Activated T-cell treated with anti-CD3 and anti-CD28 coated beads for 48 hours (primary cell): ENCODE data around the gene ABHD1.
"Not testable (repeated sequence)": the region's sequence is repeated elsewhere in the genome, so short reads cannot be mapped to it uniquely, and the experiment has no call there.

Experiments
- DNase-seq: peaks from one replicate; pipeline ENCODE4 v3.0.0-alpha.2; 2020; ENCODE audit warnings: low read depth

Gene ABHD1

DNA sequence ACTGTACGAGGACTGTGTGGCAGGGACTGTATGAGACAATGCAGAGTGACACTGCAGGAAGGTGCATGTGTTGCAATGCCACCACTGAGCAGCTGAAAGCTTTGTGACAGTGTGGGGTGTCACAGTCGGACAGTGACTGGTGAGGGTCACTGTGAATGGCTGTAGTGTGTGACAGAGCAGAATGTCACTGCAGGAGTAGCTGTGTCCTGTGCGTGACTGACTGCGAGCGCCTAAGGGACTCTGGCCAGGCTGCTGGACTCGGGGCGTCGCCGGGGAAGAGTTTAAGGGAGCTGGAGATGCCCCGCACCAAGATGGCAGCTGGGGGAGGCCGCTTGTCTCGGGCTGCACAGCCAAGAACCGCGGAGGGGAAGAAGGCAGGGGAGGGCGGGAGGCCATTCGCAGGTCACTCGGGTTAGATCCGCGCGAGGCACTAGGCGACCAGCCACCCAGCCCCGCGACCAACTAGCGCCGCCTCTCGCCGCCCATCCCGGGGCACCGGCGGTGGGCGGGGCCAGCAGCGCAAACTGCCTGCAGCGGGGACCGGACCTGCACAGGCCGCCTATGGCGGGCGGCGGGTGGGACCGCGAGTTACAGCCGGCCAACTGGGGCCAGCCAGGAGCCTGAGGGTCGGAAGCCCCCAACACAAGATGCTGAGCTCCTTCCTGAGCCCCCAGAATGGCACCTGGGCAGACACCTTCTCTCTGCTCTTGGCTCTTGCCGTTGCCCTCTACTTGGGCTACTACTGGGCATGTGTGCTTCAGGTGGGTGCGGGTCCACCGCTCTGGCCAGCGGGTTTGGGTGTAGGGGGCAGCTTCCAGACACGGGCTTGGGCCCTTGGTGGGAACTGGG lies at the start of gene ABHD1:
Gene ABHD1 (plus strand): TSS at position 514 of the 849 bp plus-strand sequence. CDS start 134 bp downstream, at position 648.
- DNase-seq, result peak; percentile 45

DNA sequence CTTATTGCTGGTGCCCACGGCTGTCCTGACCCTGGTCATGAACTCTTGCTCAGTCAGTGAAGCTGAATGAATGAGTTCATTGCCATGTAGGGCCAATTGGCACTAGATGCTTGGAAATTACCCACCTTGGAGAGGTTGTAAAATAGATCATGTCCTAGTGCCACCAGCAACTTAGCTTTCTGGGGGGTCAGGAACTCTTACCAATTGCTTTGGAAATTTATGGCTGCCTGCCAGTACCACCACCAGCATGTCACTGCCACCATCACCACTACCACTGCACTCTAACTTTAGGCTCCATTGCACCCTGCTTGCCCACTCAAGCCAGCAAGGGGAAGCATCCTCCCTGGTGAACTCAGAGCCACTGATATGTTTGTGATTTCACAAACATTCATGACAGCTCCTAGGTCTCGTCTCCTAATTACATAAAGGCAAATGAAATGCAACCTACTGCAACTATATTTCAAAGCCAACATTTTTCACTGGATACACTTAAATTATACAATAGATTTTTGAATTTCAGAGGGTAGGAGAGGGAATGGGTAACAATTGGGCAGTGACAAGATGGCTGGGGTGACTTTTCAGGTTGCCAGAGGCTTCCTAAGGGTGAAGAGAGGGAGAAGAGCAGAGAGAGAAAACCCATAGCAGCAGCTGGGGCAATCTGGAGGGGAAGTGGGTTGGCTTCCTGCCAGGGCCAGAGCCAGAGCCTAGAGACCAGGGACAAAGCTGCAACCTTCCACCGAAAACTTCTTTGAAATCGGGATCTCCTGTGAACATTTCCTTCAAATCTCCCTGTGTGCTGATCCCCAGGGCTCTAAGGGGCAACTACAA lies 48.7 kb upstream of the ABHD1 start:
- DNase-seq, result no peak

DNA sequence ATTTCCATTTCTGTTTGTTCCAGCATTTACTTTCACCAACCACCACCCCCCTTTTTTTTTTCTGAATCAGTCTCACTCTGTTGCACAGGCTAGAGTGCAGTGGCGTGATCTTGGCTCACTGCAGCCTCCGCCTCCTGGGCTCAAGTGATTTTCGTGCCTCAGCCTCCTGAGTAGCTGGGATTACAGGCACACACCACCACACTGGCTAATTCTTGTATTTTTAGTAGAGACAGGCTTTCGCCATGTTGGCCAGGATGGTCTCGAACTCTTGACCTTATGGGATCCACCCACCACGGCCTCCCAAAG lies 48.1 kb upstream of the ABHD1 start:
- not testable (repeated sequence) for DNase-seq

DNA sequence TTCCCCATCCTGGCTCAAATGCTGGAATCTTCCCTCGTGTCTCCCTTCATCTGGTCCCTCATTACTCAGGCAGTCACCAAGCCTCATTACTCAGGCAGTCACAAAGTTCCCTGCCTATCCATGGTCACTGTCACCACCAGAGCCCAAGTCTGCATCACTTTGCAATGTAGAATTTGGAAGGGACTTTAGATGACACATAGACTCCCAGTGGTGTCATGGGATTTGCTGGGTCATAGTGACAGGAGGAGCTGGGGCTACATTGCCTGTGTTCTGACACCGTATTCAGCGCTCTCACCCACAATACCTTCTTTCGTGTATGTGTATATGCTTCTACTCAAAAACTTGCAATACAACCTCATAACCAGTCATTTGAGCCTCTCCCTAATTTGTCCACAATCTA lies 47.3 kb upstream of the ABHD1 start:
- no peak for DNase-seq

DNA sequence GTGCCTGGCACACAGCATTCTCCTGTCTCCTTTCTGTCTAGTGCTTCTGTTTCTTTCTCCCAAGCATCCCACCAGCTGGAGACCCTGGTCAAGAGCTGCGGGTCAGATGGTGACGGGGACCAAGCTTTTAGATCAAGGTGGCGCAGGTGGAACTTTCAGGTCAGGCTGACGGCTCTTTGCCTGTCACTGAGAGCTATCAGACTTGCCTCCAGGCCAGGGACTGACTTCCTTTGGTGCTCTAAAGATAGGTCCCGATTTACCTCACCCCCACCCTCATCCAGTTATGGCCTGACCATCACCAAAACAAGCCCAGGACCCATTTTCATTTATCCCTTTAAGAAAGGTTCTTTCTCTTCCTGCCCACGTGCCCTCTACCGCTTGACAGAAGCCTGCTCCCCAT lies 46.4 kb upstream of the ABHD1 start:
- DNase-seq, result no peak

DNA sequence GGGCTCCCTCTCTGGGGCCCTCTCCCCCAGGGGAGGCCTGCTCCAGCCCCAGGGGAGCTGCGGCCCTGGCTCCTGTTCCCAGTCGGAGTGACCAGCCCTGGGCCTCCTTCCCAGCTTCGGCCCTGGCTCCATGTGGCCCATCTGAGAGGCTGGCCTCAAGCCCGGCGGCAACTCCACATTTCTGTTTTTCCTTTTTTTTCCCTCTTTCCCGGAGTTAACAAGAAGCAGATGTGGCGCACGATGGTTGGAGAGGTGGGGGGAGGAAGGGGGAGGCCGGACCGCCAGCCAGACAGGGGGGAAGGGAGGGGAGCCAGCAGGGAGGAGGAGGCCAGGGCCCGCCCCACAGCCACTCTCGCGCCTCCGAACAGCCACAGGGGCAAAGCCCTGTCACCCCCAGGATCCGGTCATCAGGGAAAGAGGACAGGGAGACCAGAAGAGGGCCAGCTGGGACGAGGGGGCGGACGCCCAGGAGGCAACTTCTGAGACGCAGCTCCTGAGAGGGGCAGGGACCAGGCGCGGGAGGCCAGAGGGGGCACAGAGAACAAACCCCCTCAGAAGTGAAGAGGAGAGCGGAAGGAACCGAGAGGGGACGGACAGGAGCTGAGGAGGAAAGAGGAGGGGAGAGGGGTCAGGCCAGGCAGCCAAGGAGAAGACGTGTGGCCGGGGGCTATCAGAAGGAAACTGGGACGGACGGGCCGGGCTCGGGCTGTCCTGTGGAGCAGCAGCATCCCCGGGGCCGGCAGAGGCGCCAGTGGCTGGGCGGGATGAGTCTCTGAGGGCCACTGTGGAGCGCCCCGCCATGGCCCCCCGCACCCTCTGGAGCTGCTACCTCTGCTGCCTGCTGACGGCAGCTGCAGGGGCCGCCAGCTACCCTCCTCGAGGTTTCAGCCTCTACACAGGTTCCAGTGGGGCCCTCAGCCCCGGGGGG lies 45.1 kb upstream of the ABHD1 start, which contains the start of gene EMILIN1:
Gene EMILIN1 (plus strand): TSS at position 349 of the 928 bp plus-strand sequence. CDS start 451 bp downstream, at position 800.
- no peak for DNase-seq

DNA sequence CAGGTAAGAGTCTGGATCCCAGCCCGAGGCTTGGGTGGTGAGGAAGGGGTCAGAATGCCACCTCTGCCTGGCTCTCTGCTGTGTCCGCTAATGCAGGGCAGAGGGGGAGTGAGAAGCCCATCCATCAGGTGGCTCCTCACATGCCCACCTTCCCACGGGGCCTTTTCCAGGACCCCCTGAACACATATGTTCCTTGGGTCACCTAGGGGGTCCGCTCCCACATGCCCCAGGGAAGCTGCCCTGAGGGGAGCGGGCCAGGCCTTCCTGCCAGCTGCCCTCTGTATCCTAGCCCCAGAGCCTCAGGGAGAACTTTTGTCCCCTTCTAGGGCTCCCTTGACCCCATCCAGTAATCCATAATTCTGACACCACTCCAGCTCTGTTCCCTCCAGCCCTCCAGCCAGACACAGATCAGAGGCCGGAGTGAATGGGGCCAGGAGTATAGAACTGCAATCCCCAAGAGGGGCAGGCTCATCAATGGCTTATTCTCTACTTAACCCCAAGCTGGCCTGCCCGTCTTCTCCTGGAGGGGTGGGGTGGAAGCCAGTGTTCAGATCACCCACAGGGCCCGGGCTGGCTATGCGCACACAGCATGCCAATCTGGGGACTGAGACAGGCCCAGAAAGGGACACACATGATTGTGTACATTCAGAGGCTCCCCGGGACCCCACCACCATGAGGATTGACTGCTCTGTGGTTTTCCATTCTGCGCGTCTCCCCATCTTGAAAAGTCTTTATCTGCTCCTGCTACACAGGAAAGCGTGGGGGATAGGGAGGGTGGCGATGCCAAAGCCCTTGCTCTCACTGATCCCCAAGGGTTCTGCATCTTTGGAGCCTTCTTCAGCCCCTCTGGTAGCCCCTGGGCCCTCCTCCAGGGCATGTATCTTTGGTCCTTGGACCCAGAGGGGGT lies 44.1 kb upstream of the ABHD1 start:
- no peak for DNase-seq

DNA sequence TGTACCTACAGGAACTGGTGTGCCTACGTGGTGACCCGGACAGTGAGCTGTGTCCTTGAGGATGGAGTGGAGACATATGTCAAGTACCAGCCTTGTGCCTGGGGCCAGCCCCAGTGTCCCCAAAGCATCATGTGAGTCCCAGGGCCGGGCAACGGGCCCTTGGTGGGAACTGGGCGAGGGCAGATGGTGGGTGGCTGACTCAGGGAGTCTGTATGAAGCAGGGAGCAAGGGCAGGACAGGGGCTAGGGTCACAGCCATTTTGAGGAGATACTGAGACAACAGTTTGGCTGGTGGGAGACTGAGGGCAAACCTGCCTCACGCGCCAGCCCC lies 43.5 kb upstream of the ABHD1 start:
- DNase-seq, result no peak

DNA sequence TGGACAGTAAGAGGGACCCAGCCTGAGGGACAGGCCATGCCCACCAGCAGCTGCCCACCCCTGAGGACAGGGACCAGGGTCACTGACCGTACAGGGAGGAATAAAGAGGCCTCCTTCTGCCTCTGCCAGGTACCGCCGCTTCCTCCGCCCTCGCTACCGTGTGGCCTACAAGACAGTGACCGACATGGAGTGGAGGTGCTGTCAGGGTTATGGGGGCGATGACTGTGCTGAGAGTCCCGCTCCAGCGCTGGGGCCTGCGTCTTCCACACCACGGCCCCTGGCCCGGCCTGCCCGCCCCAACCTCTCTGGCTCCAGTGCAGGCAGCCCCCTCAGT lies 43.0 kb upstream of the ABHD1 start:
- no peak for DNase-seq

DNA sequence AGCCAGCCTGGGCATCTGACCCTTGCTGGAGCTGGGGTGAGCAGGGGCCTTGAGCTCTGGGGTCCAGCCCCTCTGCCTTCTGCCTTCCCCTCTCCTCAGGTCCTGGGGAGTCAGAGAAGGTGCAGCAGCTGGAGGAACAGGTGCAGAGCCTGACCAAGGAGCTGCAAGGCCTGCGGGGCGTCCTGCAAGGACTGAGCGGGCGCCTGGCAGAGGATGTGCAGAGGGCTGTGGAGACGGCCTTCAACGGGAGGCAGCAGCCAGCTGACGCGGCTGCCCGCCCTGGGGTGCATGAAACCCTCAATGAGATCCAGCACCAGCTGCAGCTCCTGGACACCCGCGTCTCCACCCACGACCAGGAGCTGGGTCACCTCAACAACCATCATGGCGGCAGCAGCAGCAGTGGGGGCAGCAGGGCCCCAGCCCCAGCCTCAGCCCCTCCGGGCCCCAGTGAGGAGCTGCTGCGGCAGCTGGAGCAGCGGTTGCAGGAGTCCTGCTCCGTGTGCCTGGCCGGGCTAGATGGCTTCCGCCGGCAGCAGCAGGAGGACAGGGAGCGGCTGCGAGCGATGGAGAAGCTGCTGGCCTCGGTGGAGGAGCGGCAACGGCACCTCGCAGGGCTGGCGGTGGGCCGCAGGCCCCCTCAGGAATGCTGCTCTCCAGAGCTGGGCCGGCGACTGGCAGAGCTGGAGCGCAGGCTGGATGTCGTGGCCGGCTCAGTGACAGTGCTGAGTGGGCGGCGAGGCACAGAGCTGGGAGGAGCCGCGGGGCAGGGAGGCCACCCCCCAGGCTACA lies 41.4 kb upstream of the ABHD1 start:
- no peak for DNase-seq

DNA sequence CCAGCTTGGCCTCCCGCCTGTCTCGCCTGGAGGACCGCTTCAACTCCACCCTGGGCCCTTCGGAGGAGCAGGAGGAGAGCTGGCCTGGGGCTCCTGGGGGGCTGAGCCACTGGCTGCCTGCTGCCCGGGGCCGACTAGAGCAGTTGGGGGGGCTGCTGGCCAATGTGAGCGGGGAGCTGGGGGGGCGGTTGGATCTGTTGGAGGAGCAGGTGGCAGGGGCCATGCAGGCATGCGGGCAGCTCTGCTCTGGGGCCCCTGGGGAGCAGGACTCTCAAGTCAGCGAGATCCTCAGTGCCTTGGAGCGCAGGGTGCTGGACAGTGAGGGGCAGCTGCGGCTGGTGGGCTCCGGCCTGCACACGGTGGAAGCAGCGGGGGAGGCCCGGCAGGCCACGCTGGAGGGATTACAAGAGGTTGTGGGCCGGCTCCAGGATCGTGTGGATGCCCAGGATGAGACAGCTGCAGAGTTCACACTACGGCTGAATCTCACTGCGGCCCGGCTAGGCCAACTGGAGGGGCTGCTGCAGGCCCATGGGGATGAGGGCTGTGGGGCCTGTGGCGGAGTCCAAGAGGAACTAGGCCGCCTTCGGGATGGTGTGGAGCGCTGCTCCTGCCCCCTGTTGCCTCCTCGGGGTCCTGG lies 40.7 kb upstream of the ABHD1 start:
- no peak for DNase-seq

DNA sequence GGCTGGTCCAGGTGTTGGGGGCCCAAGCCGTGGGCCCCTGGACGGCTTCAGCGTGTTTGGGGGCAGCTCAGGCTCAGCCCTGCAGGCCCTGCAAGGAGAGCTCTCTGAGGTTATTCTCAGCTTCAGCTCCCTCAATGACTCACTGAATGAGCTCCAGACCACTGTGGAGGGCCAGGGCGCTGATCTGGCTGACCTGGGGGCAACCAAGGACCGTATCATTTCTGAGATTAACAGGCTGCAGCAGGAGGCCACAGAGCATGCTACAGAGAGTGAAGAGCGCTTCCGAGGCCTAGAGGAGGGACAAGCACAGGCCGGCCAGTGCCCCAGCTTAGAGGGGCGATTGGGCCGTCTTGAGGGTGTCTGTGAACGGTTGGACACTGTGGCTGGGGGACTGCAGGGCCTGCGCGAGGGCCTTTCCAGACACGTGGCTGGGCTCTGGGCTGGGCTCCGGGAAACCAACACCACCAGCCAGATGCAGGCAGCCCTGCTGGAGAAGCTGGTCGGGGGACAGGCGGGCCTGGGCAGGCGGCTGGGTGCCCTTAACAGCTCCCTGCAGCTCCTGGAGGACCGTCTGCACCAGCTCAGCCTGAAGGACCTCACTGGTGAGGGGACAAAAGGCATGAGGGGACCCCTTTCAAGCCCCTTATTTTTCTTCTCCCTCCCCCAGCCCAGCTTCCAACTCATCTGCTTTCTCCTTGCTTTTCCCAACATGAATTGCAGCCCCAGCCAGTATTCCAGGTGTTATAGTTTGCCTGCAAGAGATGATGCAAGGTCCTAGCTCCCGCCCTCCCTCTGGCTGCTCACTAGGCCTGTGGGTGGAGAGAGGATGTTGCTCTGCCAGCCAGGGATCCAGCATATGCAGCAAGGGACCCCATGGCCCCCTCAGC lies 40.0 kb upstream of the ABHD1 start:
- DNase-seq, result no peak

DNA sequence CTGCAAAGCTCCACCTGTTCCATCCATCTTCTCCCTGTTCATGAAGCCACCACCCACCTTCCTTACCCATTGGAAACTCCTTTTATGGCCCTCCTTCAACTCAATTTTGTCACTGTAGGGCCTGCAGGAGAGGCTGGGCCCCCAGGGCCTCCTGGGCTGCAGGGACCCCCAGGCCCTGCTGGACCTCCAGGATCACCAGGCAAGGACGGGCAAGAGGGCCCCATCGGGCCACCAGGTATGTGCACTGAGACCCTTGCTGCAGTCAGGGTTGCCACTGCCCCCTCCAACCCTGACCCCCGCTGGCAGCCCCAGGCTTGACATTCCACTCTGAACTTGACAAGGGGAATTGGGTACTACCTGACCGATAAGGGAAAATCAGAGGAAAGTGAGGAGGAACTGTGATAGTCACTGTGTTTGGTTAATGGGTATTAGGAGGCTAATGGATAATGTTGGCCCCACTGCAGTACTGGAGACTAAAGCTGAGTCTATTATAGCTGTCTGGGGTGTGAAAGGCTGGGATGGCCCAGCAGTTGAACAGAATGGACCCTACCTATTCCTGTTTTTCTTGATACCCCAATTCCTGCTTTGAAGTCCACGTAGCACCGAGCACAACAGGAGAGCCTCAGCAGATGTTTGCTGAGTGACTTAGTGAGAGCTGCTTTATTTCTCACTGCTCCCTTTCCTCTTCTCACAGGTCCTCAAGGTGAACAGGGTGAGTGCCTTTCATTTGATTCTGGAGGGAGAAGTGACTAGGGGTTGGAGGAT lies 39.1 kb upstream of the ABHD1 start:
- DNase-seq, result no peak

DNA sequence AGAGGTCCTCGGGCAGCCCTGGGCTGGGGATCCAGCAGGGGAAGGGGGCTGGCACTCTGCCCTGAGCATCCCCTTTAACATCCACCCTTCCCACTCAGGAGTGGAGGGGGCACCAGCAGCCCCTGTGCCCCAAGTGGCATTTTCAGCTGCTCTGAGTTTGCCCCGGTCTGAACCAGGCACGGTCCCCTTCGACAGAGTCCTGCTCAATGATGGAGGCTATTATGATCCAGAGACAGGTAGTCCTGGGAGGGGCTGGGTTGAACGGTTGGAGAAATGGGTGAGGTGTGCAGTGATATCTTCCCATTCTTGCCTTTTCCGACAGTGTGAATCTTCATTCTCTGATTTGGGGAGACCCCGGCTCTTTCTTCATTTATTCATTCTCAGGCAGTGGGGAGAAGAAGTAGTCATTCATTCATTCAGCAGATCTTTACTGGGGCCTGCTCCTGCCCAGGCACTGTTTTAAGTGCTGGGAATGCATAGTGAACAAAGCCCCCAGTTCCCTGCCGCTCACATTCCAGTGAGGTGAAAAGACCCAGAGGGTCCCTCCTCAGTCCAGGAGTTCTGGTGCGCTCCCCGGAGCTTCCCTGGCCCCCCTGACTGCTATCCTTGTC lies 38.4 kb upstream of the ABHD1 start:
- DNase-seq, result no peak

DNA sequence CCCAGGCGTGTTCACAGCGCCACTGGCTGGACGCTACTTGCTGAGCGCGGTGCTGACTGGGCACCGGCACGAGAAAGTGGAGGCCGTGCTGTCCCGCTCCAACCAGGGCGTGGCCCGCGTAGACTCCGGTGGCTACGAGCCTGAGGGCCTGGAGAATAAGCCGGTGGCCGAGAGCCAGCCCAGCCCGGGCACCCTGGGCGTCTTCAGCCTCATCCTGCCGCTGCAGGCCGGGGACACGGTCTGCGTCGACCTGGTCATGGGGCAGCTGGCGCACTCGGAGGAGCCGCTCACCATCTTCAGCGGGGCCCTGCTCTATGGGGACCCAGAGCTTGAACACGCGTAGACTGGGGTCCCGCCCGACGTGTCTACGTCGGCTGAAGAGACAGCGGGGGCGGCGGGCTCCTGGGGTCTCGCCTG lies 37.9 kb upstream of the ABHD1 start:
- DNase-seq, result peak; percentile 38

DNA sequence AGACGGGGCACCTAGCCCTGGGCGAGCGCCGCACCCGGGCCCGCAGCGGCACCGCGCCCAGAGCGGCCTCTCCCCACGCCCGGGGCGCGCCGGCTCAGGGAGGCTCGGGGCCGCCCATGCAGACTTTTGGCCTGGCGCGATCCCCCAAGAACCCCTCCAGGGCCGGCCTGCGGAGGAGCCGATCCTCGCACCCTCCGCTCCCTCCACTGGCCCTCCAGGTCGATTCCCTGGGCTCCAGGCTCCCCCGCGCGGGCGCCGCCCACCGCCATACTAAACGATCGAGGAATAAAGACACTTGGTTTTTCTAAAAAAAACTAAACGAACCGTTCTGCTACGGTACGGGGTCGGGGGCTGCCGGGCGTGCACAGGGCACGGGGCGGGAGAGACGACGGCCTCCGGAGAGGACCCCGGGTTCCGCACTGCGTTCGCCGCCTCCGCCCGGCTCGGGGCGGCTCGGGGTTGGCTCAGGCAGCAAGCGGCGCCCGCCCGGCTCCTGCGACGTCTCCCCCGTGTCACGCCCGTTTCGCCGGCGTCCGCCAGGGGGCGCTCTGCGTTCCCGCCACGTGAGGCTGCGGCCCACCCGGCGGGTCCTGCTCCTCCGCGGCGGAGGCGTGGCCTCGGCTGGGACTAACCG lies 37.4 kb upstream of the ABHD1 start:
- peak; percentile 100 for DNase-seq
